Smooth muscle cell (in vitro differentiated cells): ENCODE data around the gene CSGALNACT2. TPM values are rescaled to one million over a fixed set of nuclear protein-coding genes. Genes with fewer than 3 reads are reported as not detected.

Source experiments
- DNase-seq: peaks from one replicate; lab custom pipeline; 2025; ENCODE audit not compliant: unreplicated experiment; lab: John Stamatoyannopoulos, UW
- H2AFZ ChIP-seq: fragments of 200-600 bp; sonication (generic); 2 replicates; pipeline ENCODE4 v1.6.0; 2016; ENCODE audit warnings: antibody characterized with exemption, low read depth, mild to moderate bottlenecking
- H3F3A ChIP-seq: fragments of 200-600 bp; sonication (generic); 2 replicates; pipeline ENCODE4 v1.6.0; 2017; ENCODE audit warnings: antibody characterized with exemption, low read depth
- H3K27ac ChIP-seq: fragments of 200-600 bp; sonication (generic); 2 replicates; pipeline ENCODE4 v1.5.1; 2016; ENCODE audit warnings: low read depth, mild to moderate bottlenecking
- H3K27me3 ChIP-seq: fragments of 200-600 bp; sonication (generic); 2 replicates; pipeline ENCODE4 v1.6.1; 2016; ENCODE audit warnings: low read depth, mild to moderate bottlenecking
- H3K36me3 ChIP-seq: fragments of 200-600 bp; sonication (generic); 2 replicates; pipeline ENCODE4 v1.5.1; 2016; ENCODE audit warnings: low read depth
- H3K4me1 ChIP-seq: fragments of 200-600 bp; sonication (generic); 2 replicates; pipeline ENCODE4 v1.5.1; 2016; ENCODE audit warnings: low read depth
- H3K4me2 ChIP-seq: fragments of 200-600 bp; sonication (generic); 2 replicates; pipeline ENCODE4 v1.6.0; 2016; ENCODE audit warnings: mild to moderate bottlenecking
- H3K4me3 ChIP-seq: fragments of 200-600 bp; sonication (generic); 2 replicates; pipeline ENCODE4 v1.5.1; 2016; ENCODE audit warnings: mild to moderate bottlenecking
- H3K79me2 ChIP-seq: fragments of 200-600 bp; sonication (generic); 2 replicates; pipeline ENCODE4 v1.6.0; 2016; ENCODE audit warnings: low read depth, mild to moderate bottlenecking
- H3K9ac ChIP-seq: fragments of 200-600 bp; sonication (generic); 2 replicates; pipeline ENCODE4 v1.6.0; 2016; ENCODE audit warnings: low read depth
- H3K9me3 ChIP-seq: fragments of 200-600 bp; sonication (generic); replicated peaks from 2 replicates; pipeline ENCODE4 v1.5.1; 2016; ENCODE audit warnings: low read depth
- H4K20me1 ChIP-seq: fragments of 200-600 bp; sonication (generic); 2 replicates; pipeline ENCODE4 v1.6.0; 2016; ENCODE audit warnings: low read depth
- WGBS: methylation state at CpG from one replicate; pipeline ENCODE4 v1.1.7; 2016; ENCODE audit warnings: low lambda C conversion rate; 5-methylcytosine and 5-hydroxymethylcytosine counted together
- polyA plus RNA-seq: library from polyadenylated mRNA; unstranded; fragments of >200 nt; fragmentation: Nextera tagmentation; extraction: Ambion mirVana; gene quantifications from 2 replicates; pipeline ENCODE4 v1.2.1, GENCODE V29; 2016
- total RNA-seq: library from RNA; depleted of rRNA; stranded (reverse); fragments of >200 nt; gene quantifications from 2 replicates; pipeline ENCODE4 v1.2.3, GENCODE V29; 2014
- TF ChIP-seq, protein P1 (sequence below): fragments of 200-600 bp; sonication (generic); IDR thresholded peaks from 2 replicates; pipeline ENCODE4 v1.5.1; 2017; ENCODE audit warnings: borderline replicate concordance, mild to moderate bottlenecking, antibody characterized with exemption; ENCODE audit not compliant: insufficient read depth, poor library complexity, severe bottlenecking

Gene CSGALNACT2
- total and polyA plus RNA-seq, 2 experiments from 2014 or later, result 35.6 to 40.4 TPM

DNA sequence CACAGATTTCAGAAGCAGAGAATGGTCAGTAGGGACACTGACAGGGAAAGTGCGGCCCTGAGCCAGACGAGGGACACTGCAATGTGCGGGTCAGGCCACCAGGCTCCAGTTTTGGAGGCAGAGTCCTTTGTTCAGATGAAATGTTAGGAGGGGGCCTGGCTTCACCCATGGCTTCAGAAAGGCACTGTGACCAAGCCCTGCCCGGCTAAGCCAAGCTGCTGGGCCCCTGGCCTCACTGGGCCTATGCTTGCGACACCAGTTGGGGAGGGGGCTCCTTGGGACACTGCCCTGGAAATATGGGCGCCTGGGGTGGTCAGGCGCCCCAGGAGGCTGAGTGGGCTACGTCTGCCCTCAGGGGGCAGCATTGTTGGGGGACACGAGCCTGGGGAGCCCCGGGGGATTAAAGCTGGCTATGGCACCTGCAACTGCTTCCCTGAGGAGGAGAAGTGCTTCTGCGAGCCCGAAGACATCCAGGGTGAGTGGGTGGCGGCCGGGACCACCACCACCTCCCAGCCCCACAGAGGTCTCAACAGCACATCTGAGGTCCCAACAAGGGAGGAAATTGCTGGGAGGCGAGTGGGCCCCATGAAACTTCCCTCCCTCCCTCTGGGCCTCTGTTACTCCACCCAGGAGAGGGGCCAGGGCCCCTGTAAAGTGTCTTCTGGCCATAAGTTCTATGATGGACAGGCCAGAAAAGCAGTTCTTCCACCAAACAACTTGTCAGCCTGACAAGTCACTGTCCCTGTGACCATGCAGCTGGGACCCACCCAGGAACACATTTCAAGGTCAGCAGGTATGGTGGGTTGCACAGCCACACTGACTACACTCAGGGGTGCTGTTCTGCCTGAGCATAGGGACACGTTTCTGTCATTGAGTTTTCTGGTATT, 24.8 kb upstream of the CSGALNACT2 start:
- no peak for DNase-seq
- Histone ChIP-seq H3K4me3 (no peak overlapping the region), H4K20me1 (no peaks in the 10 kb centered on the region), H3K4me1 (no peaks in the 10 kb centered on the region), H2AFZ (no peak overlapping the region), H3K36me3 (no peaks in the 10 kb centered on the region), H3K27me3 (no peaks in the 10 kb centered on the region), H3K9ac (no peak overlapping the region), H3K9me3 (no peaks in the 10 kb centered on the region), H3K27ac (no peak overlapping the region), H3K79me2 (no peaks in the 10 kb centered on the region), H3F3A (no peaks in the 10 kb centered on the region), H3K4me2 (no peak overlapping the region)
- 90% methylated on average over 16 of the region's 16 CpGs for whole genome bisulfite sequencing
- TF ChIP-seq, protein P1, sequence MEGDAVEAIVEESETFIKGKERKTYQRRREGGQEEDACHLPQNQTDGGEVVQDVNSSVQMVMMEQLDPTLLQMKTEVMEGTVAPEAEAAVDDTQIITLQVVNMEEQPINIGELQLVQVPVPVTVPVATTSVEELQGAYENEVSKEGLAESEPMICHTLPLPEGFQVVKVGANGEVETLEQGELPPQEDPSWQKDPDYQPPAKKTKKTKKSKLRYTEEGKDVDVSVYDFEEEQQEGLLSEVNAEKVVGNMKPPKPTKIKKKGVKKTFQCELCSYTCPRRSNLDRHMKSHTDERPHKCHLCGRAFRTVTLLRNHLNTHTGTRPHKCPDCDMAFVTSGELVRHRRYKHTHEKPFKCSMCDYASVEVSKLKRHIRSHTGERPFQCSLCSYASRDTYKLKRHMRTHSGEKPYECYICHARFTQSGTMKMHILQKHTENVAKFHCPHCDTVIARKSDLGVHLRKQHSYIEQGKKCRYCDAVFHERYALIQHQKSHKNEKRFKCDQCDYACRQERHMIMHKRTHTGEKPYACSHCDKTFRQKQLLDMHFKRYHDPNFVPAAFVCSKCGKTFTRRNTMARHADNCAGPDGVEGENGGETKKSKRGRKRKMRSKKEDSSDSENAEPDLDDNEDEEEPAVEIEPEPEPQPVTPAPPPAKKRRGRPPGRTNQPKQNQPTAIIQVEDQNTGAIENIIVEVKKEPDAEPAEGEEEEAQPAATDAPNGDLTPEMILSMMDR, result no peak

DNA sequence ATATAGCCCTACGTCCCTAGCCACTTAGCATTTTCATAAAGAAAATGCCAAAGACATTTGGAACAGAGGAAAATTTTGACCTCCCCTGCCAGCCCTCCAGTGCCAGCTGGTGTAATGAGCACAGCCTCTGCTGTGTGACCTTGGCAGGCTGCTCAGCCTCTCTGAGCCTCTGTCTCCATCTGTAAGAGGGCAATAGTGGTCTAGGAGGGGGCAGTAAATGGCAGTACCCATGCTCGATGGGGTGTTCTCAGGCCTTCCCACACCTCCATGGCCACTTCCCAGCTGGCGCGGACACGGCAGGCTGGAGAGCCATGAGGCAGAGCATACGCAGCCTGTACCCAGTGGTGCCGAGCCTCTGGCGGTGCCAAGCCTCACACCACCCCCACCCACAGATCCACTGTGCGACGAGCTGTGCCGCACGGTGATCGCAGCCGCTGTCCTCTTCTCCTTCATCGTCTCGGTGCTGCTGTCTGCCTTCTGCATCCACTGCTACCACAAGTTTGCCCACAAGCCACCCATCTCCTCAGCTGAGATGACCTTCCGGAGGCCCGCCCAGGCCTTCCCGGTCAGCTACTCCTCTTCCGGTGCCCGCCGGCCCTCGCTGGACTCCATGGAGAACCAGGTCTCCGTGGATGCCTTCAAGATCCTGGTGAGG, 24.0 kb upstream of the CSGALNACT2 start:
- Histone ChIP-seq H4K20me1 (no peaks in the 10 kb centered on the region), H3K9me3 (no peaks in the 10 kb centered on the region), H3K4me1 (no peaks in the 10 kb centered on the region), H3K4me2 (no peak overlapping the region), H3K27me3 (no peaks in the 10 kb centered on the region), H3K4me3 (no peak overlapping the region), H3K27ac (no peak overlapping the region), H3K79me2 (no peaks in the 10 kb centered on the region), H3F3A (no peaks in the 10 kb centered on the region), H2AFZ (no peak overlapping the region), H3K9ac (no peak overlapping the region), H3K36me3 (no peaks in the 10 kb centered on the region)
- WGBS, result 92% methylated on average over 24 of the region's 24 CpGs
- TF ChIP-seq, protein P1, result no peak
- DNase-seq, result no peak

DNA sequence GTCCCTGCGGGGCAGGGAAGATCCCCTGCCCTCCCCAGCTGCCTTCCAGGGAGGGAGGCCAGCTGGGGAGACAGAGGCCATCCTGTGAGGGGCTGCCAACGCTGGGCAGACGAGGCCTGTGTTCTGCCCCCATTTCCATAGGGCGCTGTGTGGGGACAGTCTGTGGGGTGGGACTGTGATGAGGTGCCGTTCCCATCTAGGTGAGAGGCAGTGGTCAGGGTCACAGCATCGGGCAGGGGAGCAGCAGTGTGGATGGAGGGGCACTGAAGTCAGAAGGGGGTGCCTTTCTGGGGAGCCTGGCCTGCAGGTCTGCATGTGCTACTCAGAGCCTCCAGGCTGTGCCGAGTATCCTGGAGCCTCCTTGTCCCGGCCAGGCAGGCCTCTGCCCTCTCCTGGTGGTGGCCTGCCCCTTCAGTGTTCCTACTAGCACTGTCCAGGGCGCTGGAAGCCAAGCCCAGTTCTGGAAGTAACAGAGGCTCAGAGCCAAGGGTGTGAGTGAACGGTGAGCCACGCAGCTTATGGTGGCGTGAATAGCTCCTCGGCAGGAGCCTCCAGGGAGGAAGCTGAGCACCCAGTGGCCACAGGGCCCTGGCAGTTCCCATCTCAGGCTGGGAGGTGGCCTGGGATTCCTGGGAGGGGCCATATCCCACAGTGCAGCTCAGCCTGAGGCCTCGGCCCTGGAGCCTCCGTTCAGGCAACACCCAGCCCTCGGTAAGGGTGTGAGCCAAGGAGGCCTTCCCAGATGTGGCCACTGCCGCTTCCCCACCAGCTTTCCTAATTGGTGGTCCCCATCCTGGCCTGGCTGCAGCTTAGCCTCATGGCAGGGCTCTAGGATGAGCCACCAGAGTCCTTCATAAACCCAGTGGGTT, 23.3 kb upstream of the CSGALNACT2 start:
- Histone ChIP-seq H3K4me2 (no peak overlapping the region), H3K4me3 (no peak overlapping the region), H4K20me1 (no peaks in the 10 kb centered on the region), H3K36me3 (no peaks in the 10 kb centered on the region), H3K9ac (no peak overlapping the region), H3F3A (no peaks in the 10 kb centered on the region), H3K9me3 (no peaks in the 10 kb centered on the region), H3K4me1 (no peaks in the 10 kb centered on the region), H3K27ac (no peak overlapping the region), H3K79me2 (no peaks in the 10 kb centered on the region), H2AFZ (no peak overlapping the region), H3K27me3 (no peaks in the 10 kb centered on the region)
- no peak for DNase-seq
- 85% methylated on average over 17 of the region's 17 CpGs for WGBS
- TF ChIP-seq, protein P1, result no peak
